ENCODE data around the gene MRPS34.

DNA sequence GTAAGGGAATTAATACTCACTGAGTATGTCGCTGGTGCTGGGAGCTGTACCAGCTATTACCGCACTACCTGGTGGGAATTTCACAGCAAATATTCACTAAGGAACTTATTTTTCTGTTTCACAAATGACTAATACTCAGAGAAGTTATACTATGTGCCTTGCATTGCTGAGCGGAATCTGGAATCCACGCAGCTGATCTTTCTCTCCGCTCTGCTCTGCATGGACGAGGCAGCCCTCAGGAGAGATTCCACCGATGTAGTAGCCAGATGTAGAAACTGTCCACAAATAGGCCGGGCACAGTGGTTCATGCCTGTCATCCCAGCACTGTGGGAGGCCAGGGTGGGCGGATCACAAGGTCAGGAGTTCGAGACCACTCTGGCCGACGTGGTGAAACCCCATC lies 18.7 kb downstream of the MRPS34 start:
- TF ChIP-seq, protein P1, sequence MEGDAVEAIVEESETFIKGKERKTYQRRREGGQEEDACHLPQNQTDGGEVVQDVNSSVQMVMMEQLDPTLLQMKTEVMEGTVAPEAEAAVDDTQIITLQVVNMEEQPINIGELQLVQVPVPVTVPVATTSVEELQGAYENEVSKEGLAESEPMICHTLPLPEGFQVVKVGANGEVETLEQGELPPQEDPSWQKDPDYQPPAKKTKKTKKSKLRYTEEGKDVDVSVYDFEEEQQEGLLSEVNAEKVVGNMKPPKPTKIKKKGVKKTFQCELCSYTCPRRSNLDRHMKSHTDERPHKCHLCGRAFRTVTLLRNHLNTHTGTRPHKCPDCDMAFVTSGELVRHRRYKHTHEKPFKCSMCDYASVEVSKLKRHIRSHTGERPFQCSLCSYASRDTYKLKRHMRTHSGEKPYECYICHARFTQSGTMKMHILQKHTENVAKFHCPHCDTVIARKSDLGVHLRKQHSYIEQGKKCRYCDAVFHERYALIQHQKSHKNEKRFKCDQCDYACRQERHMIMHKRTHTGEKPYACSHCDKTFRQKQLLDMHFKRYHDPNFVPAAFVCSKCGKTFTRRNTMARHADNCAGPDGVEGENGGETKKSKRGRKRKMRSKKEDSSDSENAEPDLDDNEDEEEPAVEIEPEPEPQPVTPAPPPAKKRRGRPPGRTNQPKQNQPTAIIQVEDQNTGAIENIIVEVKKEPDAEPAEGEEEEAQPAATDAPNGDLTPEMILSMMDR (IDR thresholded peaks at IDR 0.05): no peak
- TF ChIP-seq POLR2A (IDR thresholded peaks at IDR 0.05): no peak

All from lower leg skin (tissue), 3 donors.